Skin of body (tissue), 2 donors: ENCODE measurements around the gene MARCHF3. TPM values are rescaled to one million over a fixed set of nuclear protein-coding genes. Genes with fewer than 3 reads are reported as not detected.
"Not testable (repeated sequence)": the region's sequence is repeated elsewhere in the genome, so short reads cannot be mapped to it uniquely, and the experiment has no call there.

Source experiments
- DNase-seq: peaks from one replicate; lab custom pipeline; 2025; lab: John Stamatoyannopoulos, UW
- total RNA-seq: library from RNA; depleted of rRNA; stranded (reverse); fragments of >200 nt; gene quantifications from one replicate; pipeline ENCODE4 v1.2.3, GENCODE V29; 2014

The MARCHF3 gene, protein sequence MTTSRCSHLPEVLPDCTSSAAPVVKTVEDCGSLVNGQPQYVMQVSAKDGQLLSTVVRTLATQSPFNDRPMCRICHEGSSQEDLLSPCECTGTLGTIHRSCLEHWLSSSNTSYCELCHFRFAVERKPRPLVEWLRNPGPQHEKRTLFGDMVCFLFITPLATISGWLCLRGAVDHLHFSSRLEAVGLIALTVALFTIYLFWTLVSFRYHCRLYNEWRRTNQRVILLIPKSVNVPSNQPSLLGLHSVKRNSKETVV
- 18.5 TPM for total RNA-seq

DNA sequence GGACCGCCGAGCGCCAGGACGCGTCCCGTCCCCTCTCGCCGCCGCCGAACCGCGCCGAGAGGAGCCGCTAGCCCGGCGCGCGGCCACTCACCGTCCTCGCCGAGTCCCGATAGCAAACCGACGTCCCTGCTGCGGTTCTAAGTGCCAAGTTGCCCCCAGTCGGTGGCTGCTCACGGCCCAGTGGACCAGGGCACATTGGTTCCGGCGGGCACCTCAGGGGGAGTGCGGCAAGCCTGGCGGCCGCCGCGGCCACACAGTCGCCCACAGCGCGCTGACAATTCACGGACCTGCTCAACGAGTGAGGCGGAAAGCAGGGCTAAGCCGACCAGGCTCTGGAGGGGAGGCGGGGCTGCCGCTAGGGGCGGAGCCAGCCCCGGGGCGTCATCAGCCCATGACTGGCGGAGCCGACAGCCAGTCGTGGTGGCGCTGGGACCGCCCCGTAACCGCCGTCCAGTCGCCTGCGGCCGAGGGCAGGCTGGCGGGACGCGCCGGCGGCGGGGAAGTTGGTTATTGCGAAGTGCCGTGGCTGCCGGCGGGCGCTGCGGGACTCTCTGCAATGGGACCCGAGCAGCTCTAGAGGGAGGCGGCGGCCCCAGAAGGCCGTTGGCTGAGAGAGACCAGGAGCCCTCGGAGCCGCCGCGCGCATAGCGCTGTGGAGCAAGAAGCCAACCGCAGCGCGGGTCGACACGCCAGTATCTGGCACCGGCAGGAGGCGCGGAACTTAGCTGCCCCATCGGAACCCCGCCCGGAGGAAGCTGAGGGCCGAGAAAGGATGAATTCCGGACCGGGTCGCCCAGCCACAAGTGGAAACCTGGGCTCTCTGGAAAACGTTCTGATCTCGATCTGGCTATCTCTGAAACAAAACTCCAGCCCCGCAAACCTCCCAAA lies at the start of gene MARCHF3:
TSS of gene MARCHF3 (minus strand) at position 300 of the 888 bp plus-strand sequence. CDS start 112,387 bp downstream, outside the sequence.
- DNase-seq: peak; percentile 91

DNA sequence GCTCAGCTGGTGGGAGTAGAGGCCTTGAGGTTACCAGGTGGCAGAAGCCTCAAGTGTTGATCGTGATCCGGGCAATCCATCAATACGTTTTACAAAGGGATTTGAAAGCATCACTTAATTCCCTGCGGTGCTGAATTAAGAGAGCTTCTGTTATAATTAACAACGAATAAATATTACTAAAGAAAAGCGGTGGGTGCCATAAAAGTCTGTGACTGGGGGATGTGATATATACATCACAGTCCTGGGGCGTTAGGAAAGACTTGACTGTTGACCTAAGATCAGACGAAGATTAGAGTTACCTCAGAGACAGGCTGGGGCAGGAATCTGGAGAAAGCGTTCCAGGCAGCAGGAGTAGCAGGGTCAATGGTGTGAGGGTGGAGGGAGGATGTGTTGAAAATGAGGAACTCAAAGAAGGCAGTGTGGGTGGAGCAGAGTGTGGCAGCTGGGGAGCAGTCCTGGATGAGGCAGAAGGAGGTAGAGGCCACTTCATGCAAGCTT lies 49.7 kb upstream of the MARCHF3 start:
- DNase-seq: no peak

DNA sequence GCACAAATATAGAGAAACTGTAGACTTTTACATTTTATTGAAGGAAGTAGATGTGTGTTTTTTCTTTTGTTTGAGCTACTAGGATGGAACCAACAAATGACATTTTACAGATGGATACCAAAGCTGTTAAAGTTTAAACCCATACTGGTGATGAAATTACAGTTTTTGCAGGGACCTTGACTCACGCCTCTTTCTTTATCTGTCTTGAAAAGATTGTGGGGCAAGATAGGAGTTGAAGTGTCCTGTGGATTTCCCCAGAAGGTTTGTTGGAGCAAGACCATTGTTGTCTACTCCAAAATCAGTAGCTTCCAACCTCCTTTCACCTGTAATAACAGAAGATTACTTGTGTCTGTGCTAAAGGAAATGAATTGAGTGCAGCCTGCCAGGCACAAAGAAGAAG lies 47.0 kb upstream of the MARCHF3 start:
- no peak for DNase-seq

DNA sequence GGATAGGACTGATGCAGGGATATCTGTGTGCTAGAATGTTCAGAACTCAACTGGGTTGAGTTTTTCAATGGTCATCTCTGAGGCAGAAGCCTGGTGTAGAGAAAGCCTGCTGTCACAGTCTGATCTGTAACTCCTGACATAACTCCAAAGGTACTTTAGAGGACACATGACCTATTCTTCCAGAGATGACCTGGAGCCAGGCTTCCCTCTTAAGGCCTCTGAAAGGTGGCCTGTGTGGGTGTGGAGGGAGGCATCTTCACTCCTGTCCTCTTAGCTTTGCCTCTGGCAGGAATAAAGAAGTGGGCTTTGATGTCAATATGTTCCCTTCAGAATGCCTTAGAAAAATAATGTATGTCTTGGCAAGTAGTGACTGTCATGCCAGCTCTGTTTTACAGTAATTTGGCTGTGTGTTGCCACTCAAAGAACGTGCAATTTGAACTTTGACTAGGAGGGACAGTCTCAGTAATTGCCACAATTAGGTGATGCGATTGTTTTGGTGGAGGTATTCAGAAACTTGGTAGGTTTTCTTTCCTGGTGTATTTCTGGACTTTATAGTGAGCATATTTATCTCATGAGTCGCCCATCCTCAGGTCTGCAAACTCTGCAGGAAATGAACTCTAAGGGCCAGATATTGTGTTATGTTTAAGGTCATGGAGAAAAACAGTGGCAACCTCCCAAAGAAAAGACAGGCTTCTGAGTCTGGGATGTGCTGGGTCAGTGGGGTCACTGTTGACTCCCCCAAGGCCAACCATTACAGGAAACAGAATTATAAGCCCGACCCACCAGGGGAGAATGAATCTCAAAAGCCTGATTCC lies 46.2 kb upstream of the MARCHF3 start:
- no peak for DNase-seq

DNA sequence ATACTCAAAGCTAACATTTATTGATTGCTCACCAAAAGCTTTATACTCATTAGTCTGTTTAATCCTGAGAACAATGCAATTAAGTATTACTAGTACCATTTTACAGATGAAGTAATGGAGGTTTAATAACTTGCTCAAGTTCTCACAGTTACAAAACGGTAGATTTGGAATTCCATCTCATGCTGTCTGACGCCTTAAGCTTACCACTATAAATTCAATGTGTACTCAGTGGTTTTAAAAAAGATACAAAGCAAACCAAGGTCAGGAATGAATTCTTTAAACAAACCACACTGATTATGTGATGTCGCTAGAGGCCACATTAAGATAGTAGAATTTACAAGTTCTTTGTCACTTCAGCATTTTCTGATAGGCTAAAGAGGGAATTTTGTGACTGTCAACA lies 44.1 kb upstream of the MARCHF3 start:
- no peak for DNase-seq

DNA sequence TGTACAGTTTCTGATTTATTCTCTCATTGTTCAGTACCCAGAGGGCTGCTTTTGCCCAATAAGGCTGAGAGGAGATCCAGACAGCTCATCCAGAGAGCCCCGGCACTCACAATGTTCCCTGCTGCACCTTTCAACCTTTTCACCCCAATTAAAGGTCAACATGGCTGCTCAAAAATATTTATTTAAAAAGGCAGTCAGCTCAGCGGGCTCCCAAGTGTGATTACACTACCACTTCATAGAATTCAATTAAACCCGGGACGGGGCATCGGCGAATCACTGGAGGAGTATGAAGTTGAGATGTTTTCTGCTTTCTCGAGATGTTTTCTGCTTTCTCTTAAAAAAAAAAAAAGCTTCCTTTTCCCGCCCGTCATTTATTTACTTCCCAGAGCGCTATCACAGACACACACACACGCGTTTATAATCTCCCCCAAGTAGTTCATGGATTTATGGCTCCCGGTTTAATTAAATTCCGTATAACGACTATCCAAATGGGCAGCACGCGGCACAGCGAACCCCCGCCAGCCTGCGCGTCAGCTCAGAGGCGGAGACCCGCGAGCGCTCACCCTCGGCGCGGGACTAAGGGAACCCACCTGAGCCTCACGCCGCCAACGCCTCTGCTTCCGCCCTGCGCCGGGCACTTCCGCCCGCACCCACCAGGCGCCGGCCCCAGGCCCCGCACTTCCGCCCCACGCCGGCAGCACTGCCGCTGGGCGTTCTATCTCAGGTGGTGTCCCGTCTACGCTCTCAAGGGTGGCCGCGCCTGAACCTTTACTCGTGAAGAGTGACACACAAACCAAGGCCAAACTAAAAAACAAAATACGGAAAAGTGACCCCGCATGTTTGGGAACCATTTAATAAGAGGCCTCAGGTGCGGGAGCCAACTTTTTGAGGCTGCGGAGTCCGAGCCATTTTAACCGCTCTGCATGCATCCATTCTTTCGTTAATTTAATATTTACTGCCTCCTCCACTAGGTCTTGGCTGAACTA lies 42.8 kb upstream of the MARCHF3 start, which contains the start of gene C5orf63:
TSS of gene C5orf63 (minus strand) at position 642 of the 986 bp plus-strand sequence. CDS start 14,507 bp downstream, outside the sequence.
- DNase-seq: no peak

DNA sequence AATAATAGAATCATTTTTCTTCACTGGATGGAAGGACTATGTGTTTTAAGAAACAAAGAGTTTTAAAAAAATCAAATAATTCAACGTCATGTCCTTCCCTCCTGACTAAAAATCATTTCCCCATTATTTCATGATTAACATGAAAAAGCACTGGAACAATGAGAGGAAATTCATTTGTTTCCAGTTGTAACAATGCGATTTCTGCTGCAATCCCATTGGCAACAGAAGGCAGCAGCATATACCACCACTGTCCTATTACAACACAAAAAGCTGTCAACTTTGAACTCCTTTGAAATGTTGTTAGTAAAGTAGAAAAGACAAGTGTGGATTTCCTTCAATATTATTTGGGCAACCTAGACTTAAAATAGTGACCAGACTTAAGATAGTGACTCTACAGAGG lies 39.9 kb upstream of the MARCHF3 start:
- DNase-seq: no peak

DNA sequence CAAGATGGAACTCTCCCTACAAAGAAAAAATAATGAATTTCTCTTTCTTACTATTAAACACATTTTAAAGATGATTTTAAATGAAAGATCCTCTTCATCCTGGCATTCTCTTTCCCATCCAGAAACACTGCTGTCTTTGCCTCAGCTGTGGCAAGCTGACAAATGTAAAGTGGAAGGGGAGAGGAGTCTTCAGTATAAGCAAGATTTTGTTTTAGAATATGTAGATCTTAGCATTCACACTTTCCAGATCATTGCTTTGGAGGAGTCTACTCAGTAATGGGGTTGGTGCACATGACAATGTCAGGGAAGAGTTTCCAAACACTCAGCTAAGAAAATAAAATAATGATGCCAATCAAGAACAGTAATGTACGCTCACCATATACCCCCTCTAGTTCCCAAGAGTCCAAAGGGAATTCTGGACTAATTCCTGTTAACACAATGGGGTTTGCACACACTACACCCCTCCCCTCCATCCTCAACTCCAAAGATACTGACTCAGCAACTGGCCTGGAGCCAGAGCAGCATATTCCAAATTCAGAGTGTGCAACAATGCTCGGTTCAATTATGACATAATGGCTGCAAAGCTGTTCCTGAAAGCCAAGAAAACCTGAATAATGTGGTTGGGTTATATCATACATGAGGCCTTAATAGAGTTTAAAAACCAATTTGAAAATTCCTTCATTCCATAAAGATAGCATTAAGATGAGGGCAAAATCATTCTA lies 38.3 kb upstream of the MARCHF3 start:
- peak; percentile 28 for DNase-seq

DNA sequence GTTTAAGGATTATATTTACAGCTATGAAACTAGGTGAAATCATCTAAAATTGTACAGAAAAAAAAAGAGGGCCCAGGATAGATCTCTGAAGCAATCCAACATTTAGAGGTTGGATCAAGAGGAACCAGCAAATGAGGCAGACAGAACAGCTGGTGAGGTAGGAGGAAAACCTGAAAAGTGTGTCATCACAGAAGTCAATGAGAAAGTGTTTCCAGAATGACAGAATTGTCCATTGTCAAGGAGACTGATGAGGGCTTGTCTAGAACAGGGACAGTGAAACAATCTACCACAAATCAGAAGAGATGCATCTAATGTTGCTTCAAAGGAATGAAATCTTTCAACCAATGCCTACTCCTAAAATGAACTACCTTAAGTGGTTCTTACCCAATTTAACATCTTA lies 36.4 kb upstream of the MARCHF3 start:
- no peak for DNase-seq

DNA sequence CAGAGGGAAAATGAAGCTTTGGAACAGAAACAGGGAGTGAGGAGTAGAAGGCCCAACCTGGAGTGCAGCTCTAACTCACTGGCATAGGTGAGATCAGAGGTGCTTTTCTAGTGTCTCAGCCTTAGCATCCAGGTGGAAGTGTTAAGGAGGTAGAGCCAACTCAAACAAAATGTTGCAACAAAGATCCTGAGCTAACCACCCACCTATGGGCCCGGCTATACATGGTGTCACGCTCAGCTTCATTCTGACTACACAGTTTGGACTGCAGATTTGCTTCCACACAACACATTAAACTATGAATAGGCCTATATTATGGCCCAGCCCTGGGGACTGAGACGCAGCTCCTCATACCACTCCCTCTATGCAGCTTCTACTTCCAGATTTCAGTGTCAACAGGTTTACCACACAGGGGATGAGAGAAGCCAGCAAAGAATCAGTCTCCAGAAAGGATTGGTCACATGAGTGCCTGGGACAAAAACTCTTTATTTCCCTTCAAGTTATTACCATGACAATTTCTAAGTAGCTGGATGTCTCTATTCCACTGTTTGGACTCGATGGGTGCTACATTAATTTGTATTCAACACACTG lies 34.0 kb upstream of the MARCHF3 start:
- no peak for DNase-seq

DNA sequence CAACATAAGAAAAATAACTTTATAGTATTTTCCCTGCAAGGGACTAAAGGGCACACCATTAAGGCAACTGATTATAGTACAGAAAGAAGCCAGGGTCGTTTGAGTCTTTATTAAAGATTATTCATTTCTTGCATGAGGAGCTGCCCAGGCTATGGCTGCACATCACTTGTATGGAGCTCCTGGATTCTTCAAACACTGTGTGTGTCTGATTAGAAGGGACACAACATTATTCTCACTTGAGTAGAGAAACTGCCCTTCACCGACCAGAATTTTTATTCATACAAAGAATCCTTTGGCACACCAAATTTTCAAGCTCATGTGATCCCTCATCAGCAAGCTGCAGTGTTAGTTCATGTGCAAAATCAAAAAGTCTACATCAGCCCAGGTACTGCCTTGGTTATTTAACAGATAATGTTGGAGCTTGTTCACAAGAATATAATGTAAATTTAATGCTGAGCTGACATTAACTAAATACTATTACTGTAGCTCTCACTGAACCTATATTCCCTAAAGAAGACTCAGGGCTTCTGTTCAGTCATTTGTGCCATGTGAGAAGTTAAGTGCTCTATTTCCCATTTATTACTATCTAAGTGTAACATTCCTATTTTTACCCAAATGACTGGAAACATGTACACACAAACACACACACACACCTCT lies 33.0 kb upstream of the MARCHF3 start:
- DNase-seq: no peak

DNA sequence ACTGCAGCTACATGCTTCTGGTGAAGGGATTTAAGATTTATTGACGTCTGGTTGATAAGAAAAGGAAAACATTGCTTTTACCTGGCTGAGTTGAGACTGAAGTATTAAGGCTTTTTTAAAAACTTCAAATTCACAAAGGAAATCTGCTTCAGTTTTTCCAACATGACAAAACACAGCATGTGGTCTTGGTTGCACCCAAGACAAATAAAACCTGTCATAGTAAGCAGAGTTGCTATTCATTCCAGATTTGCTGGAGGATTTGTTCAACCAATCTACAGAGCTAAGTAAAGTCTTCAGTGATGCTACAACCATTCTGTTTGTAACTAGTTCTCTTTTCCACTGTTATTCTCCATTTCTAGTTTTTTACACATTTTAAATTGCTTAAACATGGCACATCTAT lies 31.6 kb upstream of the MARCHF3 start:
- no peak for DNase-seq

DNA sequence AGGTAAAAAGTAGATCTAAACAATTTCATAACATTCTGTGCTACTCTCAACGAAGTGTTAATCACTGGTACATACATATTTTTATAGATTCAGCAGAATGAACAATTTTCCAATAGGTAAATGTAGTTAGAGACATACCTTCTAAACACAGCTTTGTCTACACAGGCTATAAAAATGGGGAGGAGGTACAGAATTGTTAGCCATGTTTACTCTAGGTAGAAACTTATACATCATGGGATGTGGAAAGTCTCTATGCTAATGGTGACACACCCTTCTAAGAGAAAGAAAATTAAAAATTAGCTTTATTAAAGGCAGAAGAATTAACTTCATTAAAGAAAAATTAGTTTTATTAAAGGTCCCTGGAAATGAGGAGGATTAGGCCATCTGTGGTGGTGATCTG lies 31.2 kb upstream of the MARCHF3 start:
- no peak for DNase-seq

DNA sequence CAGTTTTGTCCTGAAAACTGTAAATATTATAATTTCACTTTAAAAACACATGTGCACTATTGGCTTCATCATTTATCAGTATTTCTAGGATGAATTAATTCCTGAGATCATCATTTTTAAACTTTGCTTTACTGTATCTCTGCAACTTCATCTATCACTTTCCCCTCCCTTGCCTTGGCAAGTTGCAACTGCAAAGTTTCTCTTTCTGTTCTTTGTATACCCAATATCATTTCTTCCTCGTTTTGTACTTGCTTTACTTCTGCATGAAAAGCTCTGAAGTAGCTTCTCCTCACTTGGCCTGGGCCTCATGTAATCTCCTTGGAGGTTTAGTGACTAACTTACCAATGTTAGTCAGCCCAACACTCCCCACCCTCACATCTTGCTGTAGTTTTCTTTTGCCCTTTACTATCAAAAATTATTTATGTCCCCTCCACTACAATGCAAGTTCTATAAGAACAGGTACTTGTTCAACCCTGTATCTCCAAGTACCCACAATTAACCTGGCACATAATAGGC lies 30.2 kb upstream of the MARCHF3 start:
- no peak for DNase-seq

DNA sequence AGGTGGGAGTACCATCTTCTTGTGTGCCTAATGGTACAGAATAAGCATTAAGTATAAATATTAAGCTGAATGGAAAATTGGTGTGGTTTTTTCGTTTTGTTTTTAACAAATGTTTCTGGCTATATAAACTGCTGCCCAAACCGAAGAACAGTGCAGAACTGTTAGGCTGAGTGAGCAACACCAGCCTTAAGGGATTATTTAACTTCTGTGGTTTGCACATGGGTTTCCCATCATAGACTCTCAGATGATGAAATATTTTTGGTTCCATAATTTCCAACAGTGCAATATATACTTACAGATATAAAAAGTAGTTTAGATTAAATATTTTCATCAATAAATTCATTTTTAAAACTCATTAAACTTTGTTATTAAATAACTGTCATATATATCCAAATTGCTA lies 26.5 kb upstream of the MARCHF3 start:
- no peak for DNase-seq

DNA sequence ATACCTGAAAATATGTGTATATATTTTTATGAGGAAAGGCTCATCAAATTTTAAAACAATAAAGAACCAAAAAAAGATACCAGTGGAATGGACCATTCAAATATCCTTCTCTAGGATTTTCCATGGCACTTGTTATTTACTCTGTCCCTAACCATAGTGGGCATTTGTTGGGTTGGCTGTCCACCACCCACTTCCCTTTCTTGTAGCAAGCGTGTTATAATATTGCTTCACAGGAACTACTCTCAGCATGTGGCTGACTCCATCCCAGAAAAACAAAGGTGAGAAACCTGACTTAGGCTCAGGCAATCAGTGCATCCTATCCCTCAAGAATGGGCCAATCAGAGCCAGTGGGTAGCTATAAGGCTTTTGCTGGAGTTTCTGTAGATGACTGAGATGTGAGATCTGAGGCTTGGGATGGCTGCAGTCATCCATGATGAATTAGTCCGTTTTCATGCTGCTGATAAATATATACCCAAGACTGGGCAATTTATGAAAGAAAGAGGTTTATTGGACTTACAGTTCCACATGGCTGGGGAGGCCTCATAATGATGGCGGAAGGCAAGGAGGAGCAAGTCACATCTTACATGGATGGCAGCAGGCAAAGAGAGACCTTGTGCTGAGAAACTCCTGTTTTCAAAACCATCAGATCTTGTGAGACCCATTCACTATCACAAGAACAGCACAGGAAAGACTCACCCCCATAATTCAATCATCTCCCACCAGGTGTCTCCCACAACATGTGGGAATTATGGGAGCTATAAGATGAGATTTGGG lies 25.7 kb upstream of the MARCHF3 start:
- no peak for DNase-seq

DNA sequence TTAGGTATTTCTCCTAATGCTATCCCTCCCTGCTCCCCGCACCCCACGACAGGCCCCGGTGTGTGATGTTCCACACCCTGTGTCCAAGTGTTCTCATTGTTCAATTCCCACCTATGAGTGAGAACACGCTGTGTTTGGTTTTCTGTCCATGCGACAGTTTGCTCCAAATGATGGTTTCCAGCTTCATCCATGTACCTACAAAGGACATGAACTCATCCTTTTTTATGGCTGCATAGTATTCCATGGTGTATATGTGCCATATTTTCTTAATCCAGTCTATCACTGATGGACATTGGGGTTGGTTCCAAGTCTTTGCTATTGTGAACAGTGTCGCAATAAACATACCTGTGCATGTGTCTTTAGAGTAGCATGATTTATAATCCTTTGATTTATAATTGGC lies 23.2 kb upstream of the MARCHF3 start:
- DNase-seq: not testable (repeated sequence)

DNA sequence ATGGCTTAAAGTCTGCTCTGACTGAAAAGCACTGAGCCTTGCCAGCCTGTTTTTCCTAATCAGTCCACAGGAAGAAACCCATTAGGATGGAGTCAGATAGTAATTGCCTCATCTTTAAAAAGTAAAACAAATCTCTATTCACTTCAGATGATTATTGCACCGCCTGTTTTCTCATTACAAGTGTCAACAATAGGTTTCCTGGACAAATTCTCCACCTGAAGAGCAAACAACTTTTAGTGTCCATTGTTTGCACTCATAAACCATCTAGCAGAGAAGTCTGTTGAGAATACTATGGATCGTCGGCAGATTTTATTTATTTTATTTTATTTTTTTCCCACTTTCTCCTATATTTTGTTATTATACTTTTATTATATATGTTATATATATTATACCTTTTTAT lies 22.7 kb upstream of the MARCHF3 start:
- DNase-seq: no peak
